ENCODE results near the gene RHOD. TPM values are rescaled to one million over a fixed set of nuclear protein-coding genes. Genes with fewer than 3 reads are reported as not detected.

Gene RHOD
- total and polyA plus RNA-seq, 9 of the 15 experiments (the other 6 are each of a cell fraction or from before 2014, with no cell fraction given), result not detected

GRCh38 chr11:67010296-67010905 lies 46.2 kb upstream of the RHOD start:
- peak overlapping the region in 1 of 2 experiments; percentile 68; a peak in 1 of 4 replicates for H3K9ac ChIP-seq (ENCODE audit: insufficient read depth in 1 of 2, low read depth in 2 of 2, low read length in 2 of 2)
- H3K4me1 ChIP-seq (replicated peaks in 1 of 2; ENCODE audit: control insufficient read depth in 2 of 2, insufficient read depth in 2 of 2, low read length in 2 of 2), result peaks cover 8 to 18% of the 10 kb centered on the region in 2 experiments; a peak in 3 of 5 replicates
- no peaks in the 10 kb centered on the region for H4K20me1 ChIP-seq (replicated peaks; ENCODE audit: control insufficient read depth, insufficient read depth, low read length)
- peaks cover 0 to 5% of the 10 kb centered on the region in 2 experiments; a peak in 1 of 5 replicates for H3K27me3 ChIP-seq (ENCODE audit: control insufficient read depth in 2 of 2, insufficient read depth in 2 of 2, low read length in 2 of 2)
- H3K4me2 ChIP-seq (ENCODE audit: insufficient read depth, low read length), result no peak overlapping the region
- no peaks in the 10 kb centered on the region for H3K36me3 ChIP-seq (ENCODE audit: control insufficient read depth, insufficient read depth, low read length)
- in situ Hi-C loops (cut with MboI) (no loop called here), intact Hi-C loops (cut with micrococcal nuclease) (no loop called here)
- no peak overlapping the region for H3K4me3 ChIP-seq
- DNase-seq (ENCODE audit: extremely low read depth in 1 of 4, low spot score in 3 of 4) (no peak), FAIRE-seq (no peak), ATAC-seq (no peak)
- no peaks in the 10 kb centered on the region for H3K9me1 ChIP-seq (ENCODE audit: control insufficient read depth, insufficient read depth, low read length)
- no TSS peak for BruUV-seq (replicated peaks)
- H3K9me3 ChIP-seq (replicated peaks; ENCODE audit: control insufficient read depth, insufficient read depth, low read depth, low read length), result peaks cover 5% of the 10 kb centered on the region; the same call in 1 of the 2 replicates
- H3K79me2 ChIP-seq (ENCODE audit: control insufficient read depth, insufficient read depth, low read length), result no peaks in the 10 kb centered on the region
- CTCF ChIA-PET (ENCODE audit: low intra/inter-chr PET ratio), result no interaction called here
- WGBS (ENCODE audit: insufficient coverage, low coverage, missing lambda C conversion rate), result 22% methylated on average over 6 of the region's 7 CpGs
- POLR2A ChIA-PET, result interaction anchor here (1.2 kb wide), 1 partner anchor 14 kb away, joined by 3 read pairs; no protein-coding TSS in a partner anchor
- no peak for TF ChIP-seq ZNF589 (CRISPR knock-in tag; IDR thresholded peaks at IDR 0.05; ENCODE audit: low read depth)
- no peak for TF ChIP-seq BACH1 (tag; IDR thresholded peaks at IDR 0.05)
- TF ChIP-seq SNRNP70 (optimal IDR thresholded peaks at IDR 0.05; ENCODE audit: low read depth, low read length), result no peak
- TF ChIP-seq NCOR1 (IDR thresholded peaks at IDR 0.05), result no peak
- TF ChIP-seq ZNF12 (CRISPR knock-in tag; IDR thresholded peaks at IDR 0.05), result no peak
- no peak for TF ChIP-seq MED1 (CRISPR knock-in tag; IDR thresholded peaks at IDR 0.05; ENCODE audit: borderline replicate concordance)
- no peak for TF ChIP-seq EZH2 (IDR thresholded peaks at IDR 0.05; ENCODE audit: borderline replicate concordance, low read depth, low read length)
- no peak for TF ChIP-seq PRMT5 (CRISPR knock-in tag; IDR thresholded peaks at IDR 0.05)
- TF ChIP-seq GABPB1 (CRISPR knock-in tag; IDR thresholded peaks at IDR 0.05), result no peak
- no peak for TF ChIP-seq STAG1 (CRISPR knock-in tag; IDR thresholded peaks at IDR 0.05; ENCODE audit: borderline replicate concordance)
- TF ChIP-seq ZEB2 (IDR thresholded peaks at IDR 0.05), result no peak
- no peak overlapping the region for H2AFZ ChIP-seq (ENCODE audit: low read depth, low read length)
- no peak overlapping the region for H3K27ac ChIP-seq (ENCODE audit: extremely low read depth, low read depth, low read length)

All from K562 (cell line).